K562 (cell line): ENCODE measurements around the gene ETNK1. TPM values are rescaled to one million over a fixed set of nuclear protein-coding genes. Genes with fewer than 3 reads are reported as not detected.
A peak's percentile ranks its signal among the peaks of the same experiment; 100 is the strongest.

Source experiments
- ESRRA ChIP-seq: fragments of 450-650 bp; IDR thresholded peaks from 2 replicates; pipeline ENCODE4 v1.6.1; 2014; ENCODE audit warnings: low read depth, mild to moderate bottlenecking, moderate library complexity, borderline replicate concordance
- NR2F6 ChIP-seq: fragments of 450-650 bp; formaldehyde crosslinking; IDR thresholded peaks from 2 replicates; pipeline ENCODE4 v1.4.0; 2020; ENCODE audit warnings: mild to moderate bottlenecking
- PCBP2 ChIP-seq: fragments of 200-400 bp; formaldehyde crosslinking; IDR thresholded peaks from 2 replicates; pipeline ENCODE4 v1.6.1; 2018; ENCODE audit warnings: low read length, low read depth, mild to moderate bottlenecking, moderate library complexity; ENCODE audit not compliant: poor library complexity, severe bottlenecking
- SUPT5H ChIP-seq: fragments of 450-650 bp; IDR thresholded peaks from 2 replicates; pipeline ENCODE4 v1.6.1; 2016
- ZNF75A ChIP-seq: fragments of 450-650 bp; formaldehyde crosslinking; IDR thresholded peaks from 2 replicates; pipeline ENCODE4 v1.4.0; 2020; ENCODE audit warnings: mild to moderate bottlenecking
- polyA plus RNA-seq, 8 experiments: library from polyadenylated mRNA; depleted of rRNA in 4 of 8; stranded (reverse) in 5 of 8; unstranded in 3 of 8; fragments of >200 nt; fragmentation: Nextera tagmentation in 2 of 8; fragmentation: Illumina TruSeq in 1 of 8; extraction: Ambion mirVana in 2 of 8; extraction: Trizol in 1 of 8; gene quantifications; 2 replicates each; pipeline versions ENCODE4 v1.2.1 to v1.2.3, GENCODE V29; 2011 to 2014; ENCODE audit warnings: inconsistent platforms in 1 of 8, missing spikeins in 1 of 8
- total RNA-seq, 7 experiments: library from RNA; depleted of rRNA in 6 of 7; stranded (reverse); fragments of >200 nt in 6 of 7; fragmentation: Illumina TruSeq in 2 of 7; extraction: Trizol in 2 of 7; gene quantifications; 2 replicates each; pipeline versions ENCODE4 v1.2.1 to v1.2.3, GENCODE V29; 2011 to 2021; ENCODE audit warnings: low replicate concordance in 1 of 7
- TF ChIP-seq, protein P1 (sequence below): sonication (generic); formaldehyde crosslinking; IDR thresholded peaks from 2 replicates; pipeline ENCODE4 v1.8.0; 2022; ENCODE audit warnings: mild to moderate bottlenecking, missing genetic modification reagents

Gene ETNK1
- total and polyA plus RNA-seq, 9 of the 15 experiments (the other 6 are each of a cell fraction or from before 2014, with no cell fraction given), result 10.0 to 70.5 (median 36.0) TPM

GRCh38 chr12:22624870-22625761 lies at the start of gene ETNK1 (continued):
- TF ChIP-seq, protein P1, sequence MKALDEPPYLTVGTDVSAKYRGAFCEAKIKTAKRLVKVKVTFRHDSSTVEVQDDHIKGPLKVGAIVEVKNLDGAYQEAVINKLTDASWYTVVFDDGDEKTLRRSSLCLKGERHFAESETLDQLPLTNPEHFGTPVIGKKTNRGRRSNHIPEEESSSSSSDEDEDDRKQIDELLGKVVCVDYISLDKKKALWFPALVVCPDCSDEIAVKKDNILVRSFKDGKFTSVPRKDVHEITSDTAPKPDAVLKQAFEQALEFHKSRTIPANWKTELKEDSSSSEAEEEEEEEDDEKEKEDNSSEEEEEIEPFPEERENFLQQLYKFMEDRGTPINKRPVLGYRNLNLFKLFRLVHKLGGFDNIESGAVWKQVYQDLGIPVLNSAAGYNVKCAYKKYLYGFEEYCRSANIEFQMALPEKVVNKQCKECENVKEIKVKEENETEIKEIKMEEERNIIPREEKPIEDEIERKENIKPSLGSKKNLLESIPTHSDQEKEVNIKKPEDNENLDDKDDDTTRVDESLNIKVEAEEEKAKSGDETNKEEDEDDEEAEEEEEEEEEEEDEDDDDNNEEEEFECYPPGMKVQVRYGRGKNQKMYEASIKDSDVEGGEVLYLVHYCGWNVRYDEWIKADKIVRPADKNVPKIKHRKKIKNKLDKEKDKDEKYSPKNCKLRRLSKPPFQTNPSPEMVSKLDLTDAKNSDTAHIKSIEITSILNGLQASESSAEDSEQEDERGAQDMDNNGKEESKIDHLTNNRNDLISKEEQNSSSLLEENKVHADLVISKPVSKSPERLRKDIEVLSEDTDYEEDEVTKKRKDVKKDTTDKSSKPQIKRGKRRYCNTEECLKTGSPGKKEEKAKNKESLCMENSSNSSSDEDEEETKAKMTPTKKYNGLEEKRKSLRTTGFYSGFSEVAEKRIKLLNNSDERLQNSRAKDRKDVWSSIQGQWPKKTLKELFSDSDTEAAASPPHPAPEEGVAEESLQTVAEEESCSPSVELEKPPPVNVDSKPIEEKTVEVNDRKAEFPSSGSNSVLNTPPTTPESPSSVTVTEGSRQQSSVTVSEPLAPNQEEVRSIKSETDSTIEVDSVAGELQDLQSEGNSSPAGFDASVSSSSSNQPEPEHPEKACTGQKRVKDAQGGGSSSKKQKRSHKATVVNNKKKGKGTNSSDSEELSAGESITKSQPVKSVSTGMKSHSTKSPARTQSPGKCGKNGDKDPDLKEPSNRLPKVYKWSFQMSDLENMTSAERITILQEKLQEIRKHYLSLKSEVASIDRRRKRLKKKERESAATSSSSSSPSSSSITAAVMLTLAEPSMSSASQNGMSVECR (CRISPR knock-in tag), result no peak; the same call in 1 of the 2 replicates
- TF ChIP-seq SUPT5H (peak; percentile 94), PCBP2 (no peak), ZNF75A (CRISPR knock-in tag) (no peak), ESRRA (0 out of 2 replicates have a peak, but pooled peaks have one; percentile 36), NR2F6 (no peak)
